Prostate gland (tissue), 2 donors: Measurements from ENCODE around the gene EGLN2. TPM values are rescaled to one million over a fixed set of nuclear protein-coding genes. Genes with fewer than 3 reads are reported as not detected.
"Not testable (repeated sequence)": the region's sequence is repeated elsewhere in the genome, so short reads cannot be mapped to it uniquely, and the experiment has no call there.

Experiments
- DNase-seq: peaks from one replicate; pipeline ENCODE4 v3.0.0-alpha.2; 2019; ENCODE audit warnings: low spot score
- H3K27ac ChIP-seq, 2 donors: fragments of 200-600 bp; sonication (generic); 2 replicates each; pipeline ENCODE4 v1.5.1; 2017 to 2019
- H3K27me3 ChIP-seq: fragments of 200-600 bp; sonication (generic); replicated peaks from 2 replicates; pipeline ENCODE4 v1.5.1; 2019; ENCODE audit not compliant: insufficient read depth
- H3K36me3 ChIP-seq, 2 donors: fragments of 200-600 bp; sonication (generic); 1 replicate in 1 of 2; 2 replicates in 1 of 2; pipeline versions ENCODE4 v1.5.1 to v1.8.1; 2017 to 2019
- H3K4me1 ChIP-seq: fragments of 200-600 bp; sonication (generic); replicated peaks from 2 replicates; pipeline ENCODE4 v1.5.1; 2019
- H3K4me3 ChIP-seq, 2 donors: fragments of 200-600 bp; sonication (generic); 2 replicates each; pipeline ENCODE4 v1.5.1; 2017 to 2019
- H3K9me3 ChIP-seq: fragments of 200-600 bp; sonication (generic); 2 replicates; pipeline ENCODE4 v1.5.1; 2017
- CTCF ChIP-seq, 4 experiments: fragments of 200-600 bp in 2 of 4; fragments of 450-650 bp in 2 of 4; sonication (generic) in 2 of 4; IDR thresholded peaks; 1 replicate in 3 of 4; 2 replicates in 1 of 4; pipeline ENCODE4 v1.5.1; 2016 to 2019; ENCODE audit warnings: antibody characterized with exemption in 4 of 4, mild to moderate bottlenecking in 2 of 4, moderate library complexity in 2 of 4
- POLR2A ChIP-seq: fragments of 450-650 bp; IDR thresholded peaks from one replicate; pipeline ENCODE4 v1.6.1; 2016; ENCODE audit warnings: antibody characterized with exemption, mild to moderate bottlenecking
- POLR2AphosphoS5 ChIP-seq: sonication (generic); formaldehyde crosslinking; IDR thresholded peaks from one replicate; pipeline ENCODE4 v1.6.1; 2017; ENCODE audit warnings: antibody characterized with exemption
- WGBS: methylation state at CpG from one replicate; pipeline ENCODE4 v1.1.5; 2018; 5-methylcytosine and 5-hydroxymethylcytosine counted together
- intact Hi-C: fragments of 100-400 bp; cut with DNase I; formaldehyde crosslinking; loops from one replicate; pipeline ENCODE4 v1.14.2; 2022
- total RNA-seq, 2 donors: library from RNA; depleted of rRNA; stranded (reverse); fragments of >200 nt; gene quantifications; one replicate each; pipeline ENCODE4 v1.1.0, GENCODE V29; 2016

The EGLN2 gene
- total RNA-seq, 2 donors from 2014 or later: 62.6 to 213 TPM

- H3K9me3 ChIP-seq: no peaks in the 10 kb centered on the region
- H3K36me3 ChIP-seq: no peaks in the 10 kb centered on the region
- H3K4me1 ChIP-seq: peaks cover 30% of the 10 kb centered on the region
- no peaks in the 10 kb centered on the region for H3K27me3 ChIP-seq
- DNase-seq: no peak
- TF ChIP-seq POLR2AphosphoS5 (no peak), CTCF (IDR thresholded peaks at IDR 0.05) (no peak), POLR2A (no peak)
- intact Hi-C loops: loop anchor here (5.0 kb wide), 1 partner anchor 147 kb away; no protein-coding TSS in a partner anchor
- WGBS: 90% methylated on average over 36 of the region's 39 CpGs
- no peak overlapping the region for H3K4me3 ChIP-seq
- H3K27ac ChIP-seq: peak overlapping the region in 1 of 2 donors; percentile 28
Observed at GRCh38 chr19:40809358-40810086, 10.5 kb downstream of the EGLN2 start.

- intact Hi-C loops: no loop called here
- Histone ChIP-seq H3K9me3 (no peaks in the 10 kb centered on the region), H3K4me3 (peak overlapping the region; percentile 17 to 29), H3K27ac (peak overlapping the region; percentile 22 to 28), H3K4me1 (peaks cover 25% of the 10 kb centered on the region), H3K36me3 (no peaks in the 10 kb centered on the region), H3K27me3 (no peaks in the 10 kb centered on the region)
- no peak for DNase-seq
- TF ChIP-seq CTCF (IDR thresholded peaks at IDR 0.05): no peak
- no peak for TF ChIP-seq POLR2AphosphoS5
- no peak for TF ChIP-seq POLR2A
- WGBS: 51% methylated on average over 13 of the region's 14 CpGs
Observed at GRCh38 chr19:40810160-40810559, 11.2 kb downstream of the EGLN2 start.

- Histone ChIP-seq H3K4me3 (peak overlapping the region; percentile 17 to 29), H3K27ac (peak overlapping the region; percentile 53 to 55), H3K4me1 (peaks cover 18% of the 10 kb centered on the region)
- 5% methylated on average over 35 of the region's 65 CpGs for WGBS
- TF ChIP-seq CTCF (IDR thresholded peaks at IDR 0.05) (peak in 1 of 4 experiments; percentile 28), POLR2AphosphoS5 (peak; percentile 25), POLR2A (peak; percentile 47)
- H3K36me3 ChIP-seq, H3K27me3 ChIP-seq, H3K9me3 ChIP-seq, intact Hi-C loops: not testable (repeated sequence)
- DNase-seq: peak; percentile 65
Observed at GRCh38 chr19:40810649-40811408, 11.8 kb downstream of the EGLN2 start.

GRCh38 chr19:40811478-40812341, 12.7 kb downstream of the EGLN2 start:
- peaks cover 11% of the 10 kb centered on the region for H3K4me1 ChIP-seq
- no peaks in the 10 kb centered on the region for H3K36me3 ChIP-seq
- no peaks in the 10 kb centered on the region for H3K27me3 ChIP-seq
- peak overlapping the region in 1 of 2 donors; percentile 29 for H3K4me3 ChIP-seq
- WGBS: 23% methylated on average over 35 of the region's 35 CpGs
- no peak for DNase-seq
- TF ChIP-seq CTCF (IDR thresholded peaks at IDR 0.05): no peak
- TF ChIP-seq POLR2AphosphoS5: no peak
- TF ChIP-seq POLR2A: no peak
- H3K9me3 ChIP-seq: no peaks in the 10 kb centered on the region
- peak overlapping the region; percentile 53 to 55 for H3K27ac ChIP-seq
- intact Hi-C loops: no loop called here

- H3K4me3 ChIP-seq, H3K4me1 ChIP-seq, H3K27me3 ChIP-seq, DNase-seq, H3K9me3 ChIP-seq, H3K36me3 ChIP-seq, intact Hi-C loops: not testable (repeated sequence)
- peak overlapping the region; percentile 56 to 57 for H3K27ac ChIP-seq
- WGBS: 76% methylated on average over 7 of the region's 7 CpGs
Observed at GRCh38 chr19:40812571-40812970, 13.6 kb downstream of the EGLN2 start.
